Body of pancreas (tissue), 4 donors: ENCODE data around the gene PDCD4.

Experiments used
- POLR2A ChIP-seq, 3 donors: fragments of 450-650 bp; IDR thresholded peaks; one replicate each; pipeline ENCODE4 v1.6.1; 2016; ENCODE audit warnings: antibody characterized with exemption in 3 of 3, mild to moderate bottlenecking in 2 of 3
- TF ChIP-seq, protein P1 (sequence below), 7 experiments: fragments of 450-650 bp in 4 of 7; fragments of 200-600 bp in 3 of 7; sonication (generic) in 3 of 7; IDR thresholded peaks; one replicate each; pipeline ENCODE4 v1.5.1; 2016 to 2019; ENCODE audit warnings: antibody characterized with exemption in 7 of 7

DNA sequence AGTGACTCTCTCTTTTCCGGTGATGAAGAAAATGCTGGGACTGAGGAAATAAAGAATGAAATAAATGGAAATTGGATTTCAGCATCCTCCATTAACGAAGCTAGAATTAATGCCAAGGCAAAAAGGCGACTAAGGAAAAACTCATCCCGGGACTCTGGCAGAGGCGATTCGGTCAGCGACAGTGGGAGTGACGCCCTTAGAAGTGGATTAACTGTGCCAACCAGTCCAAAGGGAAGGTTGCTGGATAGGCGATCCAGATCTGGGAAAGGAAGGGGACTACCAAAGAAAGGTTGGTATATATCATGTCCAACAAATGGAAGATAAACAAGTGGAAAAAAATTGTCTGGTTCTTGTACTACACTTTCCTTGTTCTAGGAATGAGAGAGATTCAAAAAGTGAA lies 9.5 kb downstream of the PDCD4 start:
- TF ChIP-seq, protein P1, sequence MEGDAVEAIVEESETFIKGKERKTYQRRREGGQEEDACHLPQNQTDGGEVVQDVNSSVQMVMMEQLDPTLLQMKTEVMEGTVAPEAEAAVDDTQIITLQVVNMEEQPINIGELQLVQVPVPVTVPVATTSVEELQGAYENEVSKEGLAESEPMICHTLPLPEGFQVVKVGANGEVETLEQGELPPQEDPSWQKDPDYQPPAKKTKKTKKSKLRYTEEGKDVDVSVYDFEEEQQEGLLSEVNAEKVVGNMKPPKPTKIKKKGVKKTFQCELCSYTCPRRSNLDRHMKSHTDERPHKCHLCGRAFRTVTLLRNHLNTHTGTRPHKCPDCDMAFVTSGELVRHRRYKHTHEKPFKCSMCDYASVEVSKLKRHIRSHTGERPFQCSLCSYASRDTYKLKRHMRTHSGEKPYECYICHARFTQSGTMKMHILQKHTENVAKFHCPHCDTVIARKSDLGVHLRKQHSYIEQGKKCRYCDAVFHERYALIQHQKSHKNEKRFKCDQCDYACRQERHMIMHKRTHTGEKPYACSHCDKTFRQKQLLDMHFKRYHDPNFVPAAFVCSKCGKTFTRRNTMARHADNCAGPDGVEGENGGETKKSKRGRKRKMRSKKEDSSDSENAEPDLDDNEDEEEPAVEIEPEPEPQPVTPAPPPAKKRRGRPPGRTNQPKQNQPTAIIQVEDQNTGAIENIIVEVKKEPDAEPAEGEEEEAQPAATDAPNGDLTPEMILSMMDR (IDR thresholded peaks at IDR 0.05), result no peak
- TF ChIP-seq POLR2A (IDR thresholded peaks at IDR 0.05), result peak in 1 of 3 donors; percentile 35
